HG03097 (cell line): Measurements from ENCODE around the gene TIMM17A.

Experiments used
- ATAC-seq: cut with Tn5 transposase; IDR thresholded peaks from one replicate; pipeline ENCODE4 v1.9.1; 2021; ENCODE audit not compliant: unreplicated experiment, low FRiP score

The TIMM17A gene

GRCh38 chr1:201982623-201983379 is 27.5 kb downstream of the TIMM17A start, which contains the start of gene RNPEP:
TSS of gene RNPEP (plus strand) at chr1:201982648. CDS start at chr1:201982667, 19 bp downstream.
- peak; percentile 75 for ATAC-seq

GRCh38 chr1:201983380-201983805 is 28.1 kb downstream of the TIMM17A start:
- ATAC-seq = no peak

DNA sequence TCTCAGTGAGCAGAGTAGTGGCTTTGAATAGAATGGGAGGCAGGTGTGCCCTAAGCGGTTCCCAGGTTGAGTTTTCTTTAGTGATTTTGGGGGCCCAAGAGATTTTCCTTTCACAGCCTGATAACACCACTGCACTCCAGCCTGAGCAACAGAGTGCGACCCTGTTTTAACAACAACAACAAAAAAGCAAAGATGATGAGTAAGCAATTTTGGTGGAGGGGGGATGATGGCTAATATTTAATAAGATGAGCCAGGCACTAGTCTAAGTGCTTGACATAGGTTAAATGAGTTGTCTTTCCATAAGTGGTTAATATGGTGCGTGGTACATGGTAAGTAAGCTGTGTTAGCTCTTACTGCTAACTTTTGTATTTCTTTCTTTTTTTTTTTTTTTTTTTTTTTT is 29.1 kb downstream of the TIMM17A start:
- no peak for ATAC-seq

GRCh38 chr1:201985355-201985754 is 30.1 kb downstream of the TIMM17A start:
- no peak for ATAC-seq

DNA sequence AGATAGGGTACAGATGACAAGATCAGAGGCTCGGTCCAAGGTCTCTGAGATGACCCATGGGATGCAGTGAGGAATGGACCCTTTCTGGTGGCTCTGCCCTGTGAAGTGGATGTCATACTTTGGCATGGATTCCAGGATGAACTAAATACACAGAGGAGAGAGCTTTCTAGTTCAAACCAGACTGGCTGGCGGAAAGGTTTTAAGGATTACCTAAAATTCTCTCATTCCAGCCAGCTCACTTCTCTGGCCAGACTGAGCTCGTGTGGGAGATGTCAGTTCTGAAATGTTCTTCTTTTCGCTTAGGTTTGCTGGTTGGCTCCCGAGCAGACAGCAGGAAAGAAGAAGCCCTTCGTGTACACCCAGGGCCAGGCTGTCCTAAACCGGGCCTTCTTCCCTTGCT is 33.3 kb downstream of the TIMM17A start:
- no peak for ATAC-seq

- no peak for ATAC-seq
Observed at GRCh38 chr1:201989354-201990128, 34.2 kb downstream of the TIMM17A start.

GRCh38 chr1:201990427-201990826 is 35.1 kb downstream of the TIMM17A start:
- no peak for ATAC-seq

DNA sequence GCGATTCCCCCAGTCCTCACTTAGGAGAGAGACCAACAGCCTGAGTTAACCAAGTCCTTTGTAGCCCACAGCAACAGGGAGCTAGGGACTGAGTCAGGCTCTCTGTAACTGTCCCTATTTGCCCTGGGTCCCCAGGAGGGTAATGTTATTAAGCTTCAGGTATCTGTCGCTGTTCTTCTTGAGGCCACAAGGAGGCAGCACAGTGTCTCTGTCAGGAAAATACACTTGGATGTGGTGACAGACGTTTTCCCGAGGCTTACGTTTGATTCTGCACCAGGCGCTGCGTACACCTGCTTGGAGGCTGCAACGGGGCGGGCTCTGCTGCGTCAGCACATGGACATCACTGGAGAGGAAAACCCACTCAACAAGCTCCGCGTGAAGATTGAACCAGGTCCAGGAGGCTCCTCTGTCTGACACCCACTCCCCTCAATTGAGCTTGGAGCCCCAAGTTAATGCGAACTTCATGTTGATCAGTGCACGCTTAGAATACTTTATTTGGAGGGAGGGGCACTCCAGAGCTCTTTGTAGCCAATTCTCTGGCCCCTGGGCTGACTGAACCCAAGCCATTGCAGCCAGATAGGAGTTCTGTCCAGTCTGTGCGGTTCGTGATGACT is 44.4 kb downstream of the TIMM17A start:
- no peak for ATAC-seq

DNA sequence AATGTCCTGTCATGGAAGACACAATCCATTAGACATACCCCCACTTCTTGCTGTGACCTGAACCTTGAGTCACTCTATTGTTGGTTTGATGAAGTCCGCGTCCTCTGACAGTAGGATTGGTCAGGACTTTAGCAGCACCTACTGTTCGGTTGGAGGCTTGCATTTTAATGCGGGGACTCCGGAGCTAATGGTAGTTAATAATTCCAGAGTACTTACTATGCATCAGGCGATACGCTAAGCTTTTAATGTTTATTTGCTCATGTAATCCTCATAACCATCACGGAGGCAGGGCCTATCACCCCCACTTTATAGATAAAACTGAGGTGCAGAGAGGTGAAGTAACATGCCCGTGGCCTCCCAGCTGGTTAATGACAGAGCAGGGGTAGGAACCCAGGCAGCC is 47.2 kb downstream of the TIMM17A start:
- ATAC-seq = no peak

- no peak for ATAC-seq
Observed at GRCh38 chr1:202004711-202005110, 49.4 kb downstream of the TIMM17A start.

DNA sequence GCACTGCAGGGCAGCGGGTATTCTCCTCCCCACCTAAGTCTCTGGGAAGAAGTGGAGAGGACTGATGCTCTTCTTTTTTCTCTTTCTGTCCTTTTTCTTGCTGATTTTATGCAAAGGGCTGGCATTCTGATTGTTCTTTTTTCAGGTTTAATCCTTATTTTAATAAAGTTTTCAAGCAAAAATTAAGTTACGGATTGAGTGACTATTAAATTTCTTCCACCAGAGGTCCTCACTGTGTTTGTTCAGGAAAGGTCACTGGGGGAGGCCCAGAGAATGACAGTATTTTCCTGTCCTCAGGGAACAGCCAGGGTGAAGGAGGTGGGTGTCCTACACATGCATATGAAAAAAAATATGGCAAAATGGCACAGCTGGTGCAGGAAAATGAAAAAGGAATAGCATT is 50.7 kb downstream of the TIMM17A start:
- no peak for ATAC-seq

DNA sequence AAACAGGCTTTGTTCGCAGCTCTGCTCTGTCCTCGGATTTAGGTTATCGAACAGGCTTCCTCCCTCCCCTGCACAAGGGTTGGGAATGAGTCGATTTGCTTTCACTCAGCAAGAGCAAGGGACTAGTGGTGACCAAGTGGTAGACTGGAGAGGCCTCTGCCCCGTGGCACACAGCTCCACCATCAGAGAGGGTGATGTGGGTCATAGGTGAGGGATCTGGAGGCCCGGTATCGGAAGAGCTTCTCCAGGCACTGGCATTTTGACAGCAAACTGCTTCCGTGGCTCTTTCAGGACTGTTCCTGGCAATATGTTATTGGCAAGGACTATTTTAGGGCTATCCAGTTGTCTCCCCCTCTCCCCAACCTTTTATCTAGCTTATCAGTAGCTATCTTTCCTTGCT is 52.0 kb downstream of the TIMM17A start:
- no peak for ATAC-seq

- ATAC-seq = no peak
Observed at GRCh38 chr1:202007805-202008489, 52.6 kb downstream of the TIMM17A start.

- ATAC-seq = peak; percentile 44
Observed at GRCh38 chr1:202009326-202010179, 54.2 kb downstream of the TIMM17A start.

GRCh38 chr1:202010180-202011015 is 55.1 kb downstream of the TIMM17A start, which contains the start of gene ELF3:
TSS of gene ELF3 (plus strand) at chr1:202010587. CDS start at chr1:202011137, 550 bp downstream.
- ATAC-seq = peak; percentile 50

DNA sequence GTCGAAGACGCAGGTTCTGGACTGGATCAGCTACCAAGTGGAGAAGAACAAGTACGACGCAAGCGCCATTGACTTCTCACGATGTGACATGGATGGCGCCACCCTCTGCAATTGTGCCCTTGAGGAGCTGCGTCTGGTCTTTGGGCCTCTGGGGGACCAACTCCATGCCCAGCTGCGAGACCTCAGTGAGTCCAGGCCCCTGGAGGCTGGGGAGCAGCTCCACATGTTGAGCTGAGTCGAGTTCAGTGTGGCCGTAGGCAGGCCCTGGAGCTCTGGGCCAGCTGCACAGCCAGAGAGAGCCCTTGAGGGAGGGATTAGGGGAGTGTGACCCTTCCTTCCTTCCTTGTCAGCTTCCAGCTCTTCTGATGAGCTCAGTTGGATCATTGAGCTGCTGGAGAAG is 56.7 kb downstream of the TIMM17A start:
- no peak for ATAC-seq

GRCh38 chr1:202012544-202013478 is 57.5 kb downstream of the TIMM17A start:
- ATAC-seq = no peak

- no peak for ATAC-seq
Observed at GRCh38 chr1:202013603-202014002, 58.3 kb downstream of the TIMM17A start.
